ENCODE measurements around the gene RHBDD3.

Gene RHBDD3

DNA sequence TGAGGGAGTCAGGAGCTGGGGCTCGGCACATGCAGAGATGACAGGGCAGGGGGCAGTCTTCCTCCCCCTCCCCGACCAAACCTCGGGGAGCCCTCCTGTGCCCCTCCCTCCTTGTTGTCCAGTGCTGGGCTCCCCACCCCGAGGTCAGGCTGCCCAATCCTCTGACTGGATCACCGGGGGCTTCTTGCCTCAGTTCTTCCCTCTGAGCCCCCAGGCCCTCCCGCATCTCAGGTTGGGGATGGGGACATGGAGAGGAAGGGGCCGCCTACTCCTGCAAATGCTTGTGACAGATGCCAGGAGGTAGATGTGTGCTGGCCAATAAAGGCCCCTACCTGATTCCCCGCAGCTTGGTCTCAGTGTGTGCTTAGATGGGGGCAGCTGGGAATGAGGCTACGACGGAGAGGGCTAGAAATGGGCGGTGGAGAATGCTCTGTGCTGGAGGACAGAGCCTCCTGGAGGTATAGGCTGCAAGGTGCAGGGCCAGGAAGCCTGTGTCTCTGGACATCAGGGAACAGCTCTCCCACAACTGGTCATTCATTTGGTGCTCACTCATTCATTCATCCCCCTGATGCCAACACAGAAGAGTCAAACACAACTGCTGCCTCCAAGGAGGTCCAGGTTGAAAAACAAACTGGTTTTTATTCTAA lies 8.4 kb downstream of the RHBDD3 start:
- CTCF ChIA-PET = no interaction called here
- POLR2A ChIA-PET = no interaction called here
- H3K9me3 ChIP-seq (ENCODE audit: control insufficient read depth, insufficient read depth, low read depth, low read length) = no peaks in the 10 kb centered on the region

DNA sequence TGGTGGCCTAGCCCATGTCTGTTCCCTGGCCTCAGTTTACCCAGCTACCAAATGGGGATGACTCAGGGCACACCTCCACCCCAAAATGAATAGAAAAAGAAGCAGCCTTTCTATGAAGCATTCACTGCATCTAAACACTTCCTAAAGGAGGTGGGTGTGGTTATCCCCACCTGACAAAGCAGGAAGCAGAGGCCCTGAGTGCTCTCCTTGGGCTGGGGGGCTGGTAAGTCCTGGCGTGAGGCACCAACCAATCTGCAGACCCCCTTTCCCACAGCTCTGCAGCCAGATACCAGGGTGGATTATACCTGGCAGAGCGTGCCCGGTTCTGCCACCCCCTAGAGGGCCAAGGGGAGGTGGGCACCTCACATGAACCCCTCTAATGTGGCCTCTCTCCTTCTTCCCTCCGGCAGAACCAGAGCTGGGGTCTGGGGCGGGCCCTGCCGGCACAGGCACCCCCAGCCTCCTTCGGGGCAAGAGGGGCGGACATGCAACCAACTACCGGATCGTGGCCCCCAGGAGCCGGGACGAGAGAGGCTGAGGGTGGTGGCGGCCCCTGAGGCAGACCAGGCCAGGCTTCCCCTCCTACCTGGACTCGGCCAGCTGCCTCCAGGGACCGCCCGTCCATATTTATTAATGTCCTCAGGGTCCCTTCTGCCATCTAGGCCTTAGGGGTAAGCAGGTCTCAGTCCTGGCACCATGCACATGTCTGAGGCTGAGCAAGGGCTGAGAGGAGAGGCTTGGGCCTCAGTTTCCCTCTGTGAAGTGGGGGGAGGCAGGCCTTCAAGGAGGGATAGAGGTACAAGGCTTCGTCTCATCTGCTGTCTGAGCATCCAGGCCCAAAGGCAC lies 9.2 kb downstream of the RHBDD3 start:
- ChIA-PET CTCF (no interaction called here), POLR2A (interaction anchor here (1.5 kb wide), 1 partner anchor 8 kb away, joined by 4 read pairs; no protein-coding TSS in a partner anchor)
- no peak overlapping the region for H3K4me3 ChIP-seq (ENCODE audit: low read depth, low read length)

More for the DNA sequence above, 8.4 kb downstream of the RHBDD3 start:
- no peaks in the 10 kb centered on the region for H3K4me1 ChIP-seq (ENCODE audit: control insufficient read depth, insufficient read depth, low read length)
- no peak overlapping the region for H3K4me3 ChIP-seq (ENCODE audit: low read depth, low read length)
- TF ChIP-seq ZNF510 (tag by site-specific recombination; IDR thresholded peaks at IDR 0.05; ENCODE audit: insufficient replicate concordance) (no peak), ZNF2 (tag by site-specific recombination; IDR thresholded peaks at IDR 0.05) (peak; percentile 43; the same call in 1 of the 2 replicates), GLIS1 (tag by site-specific recombination; IDR thresholded peaks at IDR 0.05) (0 out of 2 replicates have a peak, but pooled peaks have one; percentile 7), ZNF121 (tag by site-specific recombination; IDR thresholded peaks at IDR 0.05) (no peak)
- TF ChIP-seq, protein P1, sequence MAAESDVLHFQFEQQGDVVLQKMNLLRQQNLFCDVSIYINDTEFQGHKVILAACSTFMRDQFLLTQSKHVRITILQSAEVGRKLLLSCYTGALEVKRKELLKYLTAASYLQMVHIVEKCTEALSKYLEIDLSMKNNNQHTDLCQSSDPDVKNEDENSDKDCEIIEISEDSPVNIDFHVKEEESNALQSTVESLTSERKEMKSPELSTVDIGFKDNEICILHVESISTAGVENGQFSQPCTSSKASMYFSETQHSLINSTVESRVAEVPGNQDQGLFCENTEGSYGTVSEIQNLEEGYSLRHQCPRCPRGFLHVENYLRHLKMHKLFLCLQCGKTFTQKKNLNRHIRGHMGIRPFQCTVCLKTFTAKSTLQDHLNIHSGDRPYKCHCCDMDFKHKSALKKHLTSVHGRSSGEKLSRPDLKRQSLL (tag by site-specific recombination; IDR thresholded peaks at IDR 0.05) = 0 out of 2 replicates have a peak, but pooled peaks have one; percentile 20
- TF ChIP-seq, protein P2, sequence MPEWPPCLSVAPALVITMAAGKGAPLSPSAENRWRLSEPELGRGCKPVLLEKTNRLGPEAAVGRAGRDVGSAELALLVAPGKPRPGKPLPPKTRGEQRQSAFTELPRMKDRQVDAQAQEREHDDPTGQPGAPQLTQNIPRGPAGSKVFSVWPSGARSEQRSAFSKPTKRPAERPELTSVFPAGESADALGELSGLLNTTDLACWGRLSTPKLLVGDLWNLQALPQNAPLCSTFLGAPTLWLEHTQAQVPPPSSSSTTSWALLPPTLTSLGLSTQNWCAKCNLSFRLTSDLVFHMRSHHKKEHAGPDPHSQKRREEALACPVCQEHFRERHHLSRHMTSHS (tag by site-specific recombination; IDR thresholded peaks at IDR 0.05) = no peak
- H3K27ac ChIP-seq (ENCODE audit: extremely low read depth, low read depth, low read length) = peak overlapping the region; percentile 31; the same call in 1 of the 2 replicates
- peaks cover 14 to 41% of the 10 kb centered on the region in 2 experiments; a peak in 2 of 3 replicates for H3K36me3 ChIP-seq (ENCODE audit: control insufficient read depth in 2 of 2, insufficient read depth in 1 of 2, low read length in 2 of 2)

DNA sequence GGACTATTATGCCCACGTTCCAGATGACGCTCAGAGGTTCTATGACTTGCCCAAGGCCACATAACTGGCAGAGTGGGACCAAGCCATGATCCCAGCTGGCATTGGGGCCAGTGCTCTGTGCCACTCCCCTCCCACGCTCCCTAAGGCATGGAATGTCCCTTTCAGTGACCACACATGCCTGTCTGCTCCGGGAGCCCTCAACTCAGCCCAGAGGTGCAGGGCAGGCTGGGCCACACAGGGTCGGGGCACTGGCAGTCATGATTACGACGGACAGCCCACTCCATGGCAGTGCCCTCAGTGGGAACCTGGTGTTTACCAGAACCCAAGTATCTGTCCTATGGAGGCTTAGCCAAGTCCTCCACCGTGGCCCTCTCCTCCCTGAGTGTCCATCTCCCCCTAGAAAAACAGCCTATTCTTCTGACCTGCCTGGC lies 10.0 kb downstream of the RHBDD3 start:
- Histone ChIP-seq H3K4me1 (ENCODE audit: control insufficient read depth, insufficient read depth, low read length) (no peaks in the 10 kb centered on the region), H3K4me3 (ENCODE audit: low read depth, low read length) (no peak overlapping the region), H3K36me3 (ENCODE audit: control insufficient read depth in 2 of 2, insufficient read depth in 1 of 2, low read length in 2 of 2) (peaks cover 12 to 30% of the 10 kb centered on the region in 2 experiments; a peak in 2 of 3 replicates), H3K9me3 (ENCODE audit: control insufficient read depth, insufficient read depth, low read depth, low read length) (no peaks in the 10 kb centered on the region), H3K27ac (ENCODE audit: extremely low read depth, low read depth, low read length) (no peak overlapping the region)
- TF ChIP-seq, protein P3, sequence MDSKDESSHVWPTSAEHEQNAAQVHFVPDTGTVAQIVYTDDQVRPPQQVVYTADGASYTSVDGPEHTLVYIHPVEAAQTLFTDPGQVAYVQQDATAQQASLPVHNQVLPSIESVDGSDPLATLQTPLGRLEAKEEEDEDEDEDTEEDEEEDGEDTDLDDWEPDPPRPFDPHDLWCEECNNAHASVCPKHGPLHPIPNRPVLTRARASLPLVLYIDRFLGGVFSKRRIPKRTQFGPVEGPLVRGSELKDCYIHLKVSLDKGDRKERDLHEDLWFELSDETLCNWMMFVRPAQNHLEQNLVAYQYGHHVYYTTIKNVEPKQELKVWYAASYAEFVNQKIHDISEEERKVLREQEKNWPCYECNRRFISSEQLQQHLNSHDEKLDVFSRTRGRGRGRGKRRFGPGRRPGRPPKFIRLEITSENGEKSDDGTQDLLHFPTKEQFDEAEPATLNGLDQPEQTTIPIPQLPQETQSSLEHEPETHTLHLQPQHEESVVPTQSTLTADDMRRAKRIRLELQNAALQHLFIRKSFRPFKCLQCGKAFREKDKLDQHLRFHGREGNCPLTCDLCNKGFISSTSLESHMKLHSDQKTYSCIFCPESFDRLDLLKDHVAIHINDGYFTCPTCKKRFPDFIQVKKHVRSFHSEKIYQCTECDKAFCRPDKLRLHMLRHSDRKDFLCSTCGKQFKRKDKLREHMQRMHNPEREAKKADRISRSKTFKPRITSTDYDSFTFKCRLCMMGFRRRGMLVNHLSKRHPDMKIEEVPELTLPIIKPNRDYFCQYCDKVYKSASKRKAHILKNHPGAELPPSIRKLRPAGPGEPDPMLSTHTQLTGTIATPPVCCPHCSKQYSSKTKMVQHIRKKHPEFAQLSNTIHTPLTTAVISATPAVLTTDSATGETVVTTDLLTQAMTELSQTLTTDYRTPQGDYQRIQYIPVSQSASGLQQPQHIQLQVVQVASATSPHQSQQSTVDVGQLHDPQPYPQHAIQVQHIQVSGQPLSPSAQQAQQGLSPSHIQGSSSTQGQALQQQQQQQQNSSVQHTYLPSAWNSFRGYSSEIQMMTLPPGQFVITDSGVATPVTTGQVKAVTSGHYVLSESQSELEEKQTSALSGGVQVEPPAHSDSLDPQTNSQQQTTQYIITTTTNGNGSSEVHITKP (tag by site-specific recombination; IDR thresholded peaks at IDR 0.05) = peak; percentile 91
- TF ChIP-seq ZNF292 (tag by site-specific recombination; IDR thresholded peaks at IDR 0.05; ENCODE audit: borderline replicate concordance, low read depth) = no peak
- CTCF ChIA-PET = interaction anchor here (4.4 kb wide), 1 partner anchor 13 kb away, joined by 30 read pairs; no protein-coding TSS in a partner anchor
- POLR2A ChIA-PET = interaction anchor here (1.5 kb wide), 1 partner anchor 9 kb away, joined by 4 read pairs; no protein-coding TSS in a partner anchor

More for the DNA sequence above, 9.2 kb downstream of the RHBDD3 start:
- Histone ChIP-seq H3K27ac (ENCODE audit: extremely low read depth, low read depth, low read length) (no peak overlapping the region), H3K36me3 (ENCODE audit: control insufficient read depth in 2 of 2, insufficient read depth in 1 of 2, low read length in 2 of 2) (peaks cover 12 to 34% of the 10 kb centered on the region in 2 experiments; a peak in 2 of 3 replicates), H3K4me1 (ENCODE audit: control insufficient read depth, insufficient read depth, low read length) (no peaks in the 10 kb centered on the region), H3K9me3 (ENCODE audit: control insufficient read depth, insufficient read depth, low read depth, low read length) (no peaks in the 10 kb centered on the region)
- TF ChIP-seq ZNF423 (tag by site-specific recombination; IDR thresholded peaks at IDR 0.05) (no peak), GLIS2 (tag by site-specific recombination; IDR thresholded peaks at IDR 0.05) (peak; percentile 16; the same call in 1 of the 2 replicates), ZNF214 (tag by site-specific recombination; IDR thresholded peaks at IDR 0.05; ENCODE audit: borderline replicate concordance) (no peak), KLF9 (tag by site-specific recombination; IDR thresholded peaks at IDR 0.05; ENCODE audit: low read depth) (peak; percentile 70), MYNN (tag by site-specific recombination; IDR thresholded peaks at IDR 0.05; ENCODE audit: borderline replicate concordance) (no peak)

Data from HEK293 (cell line).